Upper lobe of left lung (tissue), 4 donors: ENCODE results near the gene ADK.

Experiments used
- CTCF ChIP-seq, 6 experiments: fragments of 450-650 bp in 4 of 6; fragments of 200-600 bp in 2 of 6; sonication (generic) in 2 of 6; IDR thresholded peaks; one replicate each; pipeline ENCODE4 v1.5.1; 2016 to 2019; ENCODE audit warnings: antibody characterized with exemption in 6 of 6
- EP300 ChIP-seq, 4 donors: sonication (generic); formaldehyde crosslinking; IDR thresholded peaks; one replicate each; pipeline ENCODE4 v1.5.1; 2017; ENCODE audit warnings: antibody characterized with exemption in 4 of 4, control low read depth in 2 of 4
- POLR2A ChIP-seq, 4 donors: fragments of 450-650 bp; IDR thresholded peaks; one replicate each; pipeline ENCODE4 v1.5.1; 2016 to 2017; ENCODE audit warnings: antibody characterized with exemption in 4 of 4, mild to moderate bottlenecking in 2 of 4

GRCh38 chr10:74575191-74575720, 424.2 kb downstream of the ADK start:
- TF ChIP-seq POLR2A (IDR thresholded peaks at IDR 0.05) (no peak), CTCF (IDR thresholded peaks at IDR 0.05) (no peak), EP300 (IDR thresholded peaks at IDR 0.05) (no peak)
